ENCODE results near the gene TBC1D2B. TPM values are rescaled to one million over a fixed set of nuclear protein-coding genes. Genes with fewer than 3 reads are reported as not detected.

Gene TBC1D2B
- total RNA-seq, 1 experiment from 2014 or later = 17.6 TPM

DNA sequence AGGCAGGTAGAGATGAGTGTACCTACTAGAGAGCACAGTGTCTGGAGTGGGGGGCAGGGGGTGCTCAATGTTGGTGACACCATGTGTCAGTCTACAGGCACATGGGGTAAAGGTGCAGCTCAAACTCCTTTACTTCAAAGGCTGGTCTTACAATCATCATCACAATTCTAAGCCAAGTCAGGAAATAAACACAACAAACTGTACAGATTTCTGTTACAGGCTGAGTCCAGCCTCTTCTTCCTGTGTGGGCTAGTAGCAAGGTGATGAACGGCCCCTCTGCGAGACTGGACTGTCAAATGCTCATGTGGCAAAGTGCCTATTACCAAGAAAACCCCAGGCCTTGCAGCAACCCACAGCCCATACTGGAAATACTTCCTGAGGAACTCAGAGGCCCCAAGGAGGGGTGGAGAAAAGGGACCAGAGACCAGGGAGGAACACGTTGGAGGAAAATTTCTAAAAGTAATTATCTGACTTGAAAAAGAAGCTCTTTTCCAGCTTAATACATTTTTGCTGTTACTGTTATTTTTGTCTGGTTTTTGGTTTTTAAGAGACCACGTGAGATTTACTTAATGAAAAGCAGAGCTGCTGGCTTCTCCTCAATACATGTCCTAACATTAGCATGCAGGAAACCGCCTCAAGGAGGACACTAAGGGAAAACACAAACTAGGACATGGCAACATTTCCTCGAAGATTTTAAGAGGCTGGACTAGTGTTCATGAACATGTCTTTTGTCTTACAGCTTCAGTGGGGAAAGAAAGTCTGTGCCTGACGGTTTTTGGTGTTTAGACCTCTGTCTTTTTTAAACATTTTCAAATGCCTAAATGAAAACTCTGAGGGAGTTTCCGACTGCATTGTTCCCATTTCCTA lies 29.5 kb downstream of the TBC1D2B start:
- no peak overlapping the region for H3K27ac Mint-ChIP-seq
- H3K27ac ChIP-seq (ENCODE audit: insufficient read length, low read depth, low read length) = no peak overlapping the region
- H3K79me2 ChIP-seq (ENCODE audit: insufficient read depth, low read length) = no peaks in the 10 kb centered on the region
- H3K9ac ChIP-seq (ENCODE audit: extremely low read depth, insufficient read length, low read length) = no peak overlapping the region
- H3K14ac ChIP-seq (ENCODE audit: insufficient read depth, low read length) = no peak overlapping the region
- H3K23ac ChIP-seq (ENCODE audit: insufficient read length, low read depth, low read length) = no peak overlapping the region
- H2AK5ac ChIP-seq (ENCODE audit: insufficient read length, low read length) = no peak overlapping the region
- H4K91ac ChIP-seq (ENCODE audit: insufficient read length, low read depth, low read length) = no peak overlapping the region
- no peak overlapping the region; a peak in 1 of 5 replicates for H3K4me3 Mint-ChIP-seq
- no peak overlapping the region for H3K4me2 ChIP-seq (ENCODE audit: insufficient read depth, insufficient read length, low read length)
- TF ChIP-seq, protein P1, sequence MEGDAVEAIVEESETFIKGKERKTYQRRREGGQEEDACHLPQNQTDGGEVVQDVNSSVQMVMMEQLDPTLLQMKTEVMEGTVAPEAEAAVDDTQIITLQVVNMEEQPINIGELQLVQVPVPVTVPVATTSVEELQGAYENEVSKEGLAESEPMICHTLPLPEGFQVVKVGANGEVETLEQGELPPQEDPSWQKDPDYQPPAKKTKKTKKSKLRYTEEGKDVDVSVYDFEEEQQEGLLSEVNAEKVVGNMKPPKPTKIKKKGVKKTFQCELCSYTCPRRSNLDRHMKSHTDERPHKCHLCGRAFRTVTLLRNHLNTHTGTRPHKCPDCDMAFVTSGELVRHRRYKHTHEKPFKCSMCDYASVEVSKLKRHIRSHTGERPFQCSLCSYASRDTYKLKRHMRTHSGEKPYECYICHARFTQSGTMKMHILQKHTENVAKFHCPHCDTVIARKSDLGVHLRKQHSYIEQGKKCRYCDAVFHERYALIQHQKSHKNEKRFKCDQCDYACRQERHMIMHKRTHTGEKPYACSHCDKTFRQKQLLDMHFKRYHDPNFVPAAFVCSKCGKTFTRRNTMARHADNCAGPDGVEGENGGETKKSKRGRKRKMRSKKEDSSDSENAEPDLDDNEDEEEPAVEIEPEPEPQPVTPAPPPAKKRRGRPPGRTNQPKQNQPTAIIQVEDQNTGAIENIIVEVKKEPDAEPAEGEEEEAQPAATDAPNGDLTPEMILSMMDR (conservative IDR thresholded peaks at IDR 0.05) = no peak
- no peak overlapping the region for H2BK120ac ChIP-seq (ENCODE audit: low read depth, low read length, poor library complexity, severe bottlenecking)
- no peak overlapping the region for H2BK5ac ChIP-seq (ENCODE audit: insufficient read length, low read length)
- no peaks in the 10 kb centered on the region for H4K20me1 ChIP-seq (ENCODE audit: control insufficient read depth, insufficient read depth, insufficient read length)
- no peak overlapping the region for H3K4ac ChIP-seq (ENCODE audit: low read depth, low read length)
- WGBS (ENCODE audit: extremely low coverage, insufficient read length, low lambda C conversion rate) = no CpG with 5 or more reads among the region's 8 CpGs
- no peak overlapping the region for H4K5ac ChIP-seq (ENCODE audit: insufficient read length, low read depth, low read length)
- H3K27me3 ChIP-seq (ENCODE audit: insufficient read depth, low read length) = no peaks in the 10 kb centered on the region
- H3K23me2 ChIP-seq (ENCODE audit: insufficient read length, low read depth, low read length, poor library complexity, severe bottlenecking) = no peaks in the 10 kb centered on the region
- no peaks in the 10 kb centered on the region for H3K79me1 ChIP-seq (ENCODE audit: insufficient read depth, low read depth, low read length, poor library complexity, severe bottlenecking)
- H3K9me3 ChIP-seq (ENCODE audit: control insufficient read depth, low read depth, low read length) = no peaks in the 10 kb centered on the region
- no peak for DNase-seq
- H2BK15ac ChIP-seq (ENCODE audit: low read depth, low read length) = no peak overlapping the region
- no peak overlapping the region for H4K8ac ChIP-seq (replicated peaks; ENCODE audit: insufficient read length, low read depth, low read length)
- no peaks in the 10 kb centered on the region; the same call in 1 of the 2 replicates for H3K27me3 Mint-ChIP-seq (ENCODE audit: low read depth)
- H3K4me1 ChIP-seq (ENCODE audit: insufficient read depth, low read length) = no peaks in the 10 kb centered on the region; the same call in 1 of the 2 replicates
- H3K9me3 Mint-ChIP-seq = no peaks in the 10 kb centered on the region
- no peak overlapping the region for H2BK12ac ChIP-seq (ENCODE audit: insufficient read length, low read depth, low read length)
- H3K18ac ChIP-seq (ENCODE audit: insufficient read length, low read depth, low read length) = no peak overlapping the region
- H2AFZ ChIP-seq (ENCODE audit: low read length) = no peak overlapping the region
- H3K56ac ChIP-seq (ENCODE audit: insufficient read length, low read depth, low read length) = no peak overlapping the region
- no peak overlapping the region for H2BK20ac ChIP-seq (ENCODE audit: low read depth, low read length, poor library complexity, severe bottlenecking)
- no peak overlapping the region for H3T11ph ChIP-seq (ENCODE audit: low read length)
- peaks cover 19 to 24% of the 10 kb centered on the region in 2 experiments for H3K4me1 Mint-ChIP-seq
- H3K36me3 Mint-ChIP-seq (ENCODE audit: insufficient read depth in 1 of 3, low read depth in 3 of 3) = peaks cover 0 to 11% (median 7%) of the 10 kb centered on the region in 3 experiments; a peak in 3 of 7 replicates

Measured in H9 (cell line).